DND-41 (cell line): ENCODE data around the gene KIAA1328.

Source experiments
- EZH2 ChIP-seq: IDR thresholded peaks from 3 replicates; pipeline ENCODE4 v1.6.1; 2012; ENCODE audit warnings: borderline replicate concordance, low read depth, mild to moderate bottlenecking, moderate library complexity, low read length, inconsistent platforms; ENCODE audit not compliant: severe bottlenecking
- TF ChIP-seq, protein P1 (sequence below): IDR thresholded peaks from 2 replicates; pipeline ENCODE4 v1.5.1; 2012; ENCODE audit warnings: borderline replicate concordance, low read length, moderate library complexity, mild to moderate bottlenecking; ENCODE audit not compliant: poor library complexity, severe bottlenecking; ENCODE audit errors: extremely low read depth

DNA sequence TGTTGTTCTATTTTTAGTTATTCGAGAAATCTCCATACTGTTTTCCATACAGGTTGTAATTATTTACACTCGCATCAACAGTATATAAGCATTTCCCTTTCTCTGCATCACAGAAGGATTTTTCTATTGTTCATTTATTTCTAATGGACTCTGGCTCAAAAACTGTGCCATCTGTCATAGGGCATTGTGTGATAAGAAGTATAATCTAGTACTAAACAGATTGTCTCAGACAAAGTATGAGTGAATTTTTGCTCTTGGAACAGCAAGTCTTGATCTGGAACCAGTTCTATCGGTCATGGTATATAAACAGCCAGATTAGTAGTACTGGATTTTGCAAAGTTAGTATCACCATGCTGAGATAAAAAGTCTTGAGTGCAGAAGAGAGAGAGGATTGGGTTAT lies 145.8 kb downstream of the KIAA1328 start:
- no peak for TF ChIP-seq EZH2
- TF ChIP-seq, protein P1, sequence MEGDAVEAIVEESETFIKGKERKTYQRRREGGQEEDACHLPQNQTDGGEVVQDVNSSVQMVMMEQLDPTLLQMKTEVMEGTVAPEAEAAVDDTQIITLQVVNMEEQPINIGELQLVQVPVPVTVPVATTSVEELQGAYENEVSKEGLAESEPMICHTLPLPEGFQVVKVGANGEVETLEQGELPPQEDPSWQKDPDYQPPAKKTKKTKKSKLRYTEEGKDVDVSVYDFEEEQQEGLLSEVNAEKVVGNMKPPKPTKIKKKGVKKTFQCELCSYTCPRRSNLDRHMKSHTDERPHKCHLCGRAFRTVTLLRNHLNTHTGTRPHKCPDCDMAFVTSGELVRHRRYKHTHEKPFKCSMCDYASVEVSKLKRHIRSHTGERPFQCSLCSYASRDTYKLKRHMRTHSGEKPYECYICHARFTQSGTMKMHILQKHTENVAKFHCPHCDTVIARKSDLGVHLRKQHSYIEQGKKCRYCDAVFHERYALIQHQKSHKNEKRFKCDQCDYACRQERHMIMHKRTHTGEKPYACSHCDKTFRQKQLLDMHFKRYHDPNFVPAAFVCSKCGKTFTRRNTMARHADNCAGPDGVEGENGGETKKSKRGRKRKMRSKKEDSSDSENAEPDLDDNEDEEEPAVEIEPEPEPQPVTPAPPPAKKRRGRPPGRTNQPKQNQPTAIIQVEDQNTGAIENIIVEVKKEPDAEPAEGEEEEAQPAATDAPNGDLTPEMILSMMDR: no peak
